Gastroesophageal sphincter (tissue), 3 donors: Measurements from ENCODE around the gene CCNG1.

Source experiments
- CTCF ChIP-seq, 4 experiments: fragments of 200-600 bp in 2 of 4; fragments of 450-650 bp in 2 of 4; sonication (generic) in 1 of 4; IDR thresholded peaks; one replicate each; pipeline ENCODE4 v1.5.1; 2017 to 2019; ENCODE audit warnings: antibody characterized with exemption in 4 of 4, mild to moderate bottlenecking in 2 of 4, moderate library complexity in 2 of 4
- EP300 ChIP-seq: sonication (generic); formaldehyde crosslinking; IDR thresholded peaks from one replicate; pipeline ENCODE4 v1.6.1; 2017; ENCODE audit warnings: antibody characterized with exemption, mild to moderate bottlenecking
- POLR2A ChIP-seq, 2 donors: fragments of 450-650 bp; IDR thresholded peaks; one replicate each; pipeline ENCODE4 v1.6.1; 2017; ENCODE audit warnings: antibody characterized with exemption in 2 of 2, mild to moderate bottlenecking in 2 of 2, moderate library complexity in 1 of 2

- TF ChIP-seq CTCF (IDR thresholded peaks at IDR 0.05) (no peak), POLR2A (IDR thresholded peaks at IDR 0.05) (no peak), EP300 (no peak)
Observed at GRCh38 chr5:163401271-163401670, 36.1 kb upstream of the CCNG1 start.
